Measurements from ENCODE around the gene MYRFL.

GRCh38 chr12:69915964-69916363, 90.9 kb downstream of the MYRFL start:
- TF ChIP-seq CTCF (IDR thresholded peaks at IDR 0.05) (no peak), POLR2A (IDR thresholded peaks at IDR 0.05) (no peak)
